ENCODE data around the gene CLIC6.
A peak's percentile ranks its signal among the peaks of the same experiment; 100 is the strongest.
"Not testable (repeated sequence)": the region's sequence is repeated elsewhere in the genome, so short reads cannot be mapped to it uniquely, and the experiment has no call there.

CLIC6 gene

DNA sequence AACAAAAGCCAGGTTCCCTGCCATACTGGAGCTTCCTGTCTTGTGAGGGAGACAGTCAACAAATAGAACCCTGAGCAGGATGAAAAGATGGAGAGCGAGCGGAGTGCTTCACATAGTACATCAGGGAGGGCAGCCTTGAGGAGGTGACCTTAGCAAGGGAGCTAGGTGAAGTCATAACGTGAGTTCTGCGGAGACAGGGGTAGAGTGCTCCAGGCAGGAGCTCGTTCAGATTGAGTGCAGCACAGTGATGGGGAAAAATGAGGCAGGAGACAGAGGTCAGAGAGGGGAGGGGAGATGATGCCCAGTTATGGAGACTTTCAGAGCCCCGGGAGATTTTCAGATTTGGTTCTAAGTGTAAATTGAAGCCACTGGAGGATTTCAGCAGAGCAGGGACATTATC, 15.3 kb upstream of the CLIC6 start:
- no peak for DNase-seq (ENCODE audit: low spot score)

DNA sequence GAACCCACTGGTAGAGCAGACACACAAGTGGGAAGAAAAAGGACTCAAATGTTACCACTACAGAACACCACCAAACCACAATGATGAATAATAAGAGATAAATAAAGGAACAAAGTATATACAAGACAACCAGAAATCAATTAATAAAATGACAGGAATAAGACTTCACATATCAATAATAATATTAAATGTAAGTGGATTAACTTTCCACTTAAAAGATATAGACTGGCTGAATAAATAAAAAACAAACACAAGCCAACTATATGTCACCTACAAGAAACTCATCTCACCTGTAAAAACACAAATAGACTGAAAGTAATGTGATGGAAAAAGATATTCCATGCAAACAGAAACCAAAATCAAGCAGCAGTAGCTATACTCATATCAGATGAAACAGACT, 6.9 kb upstream of the CLIC6 start:
- no peak for DNase-seq (ENCODE audit: low spot score)

DNA sequence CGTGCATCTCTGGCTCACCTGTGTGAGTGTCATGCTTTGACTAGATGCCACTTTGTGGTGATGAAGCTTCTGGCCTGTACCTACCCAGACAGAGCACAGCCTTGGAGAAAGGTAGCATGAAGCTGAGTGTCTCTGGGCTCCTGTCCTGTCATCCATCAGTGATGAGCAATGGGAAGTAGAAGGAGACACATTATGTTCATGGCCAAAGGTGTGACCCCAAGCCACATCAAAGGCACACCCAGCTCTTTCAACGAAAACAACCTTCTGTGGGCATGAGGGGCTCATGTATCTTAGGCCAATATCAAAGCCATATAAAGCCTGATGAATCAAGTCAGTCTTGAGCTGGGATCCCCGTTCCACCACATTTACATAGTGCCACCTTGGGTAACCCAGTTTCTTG, 1.0 kb upstream of the CLIC6 start:
- DNase-seq (ENCODE audit: low spot score), result no peak

DNA sequence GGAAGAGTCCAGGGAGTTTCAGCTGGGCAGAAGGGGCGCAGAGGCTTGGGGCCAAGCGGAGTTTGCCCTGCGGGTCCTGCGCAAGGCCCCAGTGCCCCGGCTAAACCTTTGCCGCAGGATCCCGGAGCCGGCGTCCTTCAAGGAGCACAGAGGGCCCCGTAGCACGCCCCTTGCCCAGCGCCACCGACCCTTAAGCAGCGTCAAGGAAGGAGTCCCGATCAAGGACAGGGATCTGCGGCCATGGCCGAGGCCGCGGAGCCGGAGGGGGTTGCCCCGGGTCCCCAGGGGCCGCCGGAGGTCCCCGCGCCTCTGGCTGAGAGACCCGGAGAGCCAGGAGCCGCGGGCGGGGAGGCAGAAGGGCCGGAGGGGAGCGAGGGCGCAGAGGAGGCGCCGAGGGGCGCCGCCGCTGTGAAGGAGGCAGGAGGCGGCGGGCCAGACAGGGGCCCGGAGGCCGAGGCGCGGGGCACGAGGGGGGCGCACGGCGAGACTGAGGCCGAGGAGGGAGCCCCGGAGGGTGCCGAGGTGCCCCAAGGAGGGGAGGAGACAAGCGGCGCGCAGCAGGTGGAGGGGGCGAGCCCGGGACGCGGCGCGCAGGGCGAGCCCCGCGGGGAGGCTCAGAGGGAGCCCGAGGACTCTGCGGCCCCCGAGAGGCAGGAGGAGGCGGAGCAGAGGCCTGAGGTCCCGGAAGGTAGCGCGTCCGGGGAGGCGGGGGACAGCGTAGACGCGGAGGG, 520 bp downstream of the CLIC6 start:
- no peak for DNase-seq (ENCODE audit: low spot score)

DNA sequence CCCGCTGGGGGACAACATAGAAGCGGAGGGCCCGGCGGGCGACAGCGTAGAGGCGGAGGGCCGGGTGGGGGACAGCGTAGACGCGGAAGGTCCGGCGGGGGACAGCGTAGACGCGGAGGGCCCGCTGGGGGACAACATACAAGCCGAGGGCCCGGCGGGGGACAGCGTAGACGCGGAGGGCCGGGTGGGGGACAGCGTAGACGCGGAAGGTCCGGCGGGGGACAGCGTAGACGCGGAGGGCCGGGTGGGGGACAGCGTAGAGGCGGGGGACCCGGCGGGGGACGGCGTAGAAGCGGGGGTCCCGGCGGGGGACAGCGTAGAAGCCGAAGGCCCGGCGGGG, 1.1 kb downstream of the CLIC6 start:
- DNase-seq (ENCODE audit: low spot score), result not testable (repeated sequence)

DNA sequence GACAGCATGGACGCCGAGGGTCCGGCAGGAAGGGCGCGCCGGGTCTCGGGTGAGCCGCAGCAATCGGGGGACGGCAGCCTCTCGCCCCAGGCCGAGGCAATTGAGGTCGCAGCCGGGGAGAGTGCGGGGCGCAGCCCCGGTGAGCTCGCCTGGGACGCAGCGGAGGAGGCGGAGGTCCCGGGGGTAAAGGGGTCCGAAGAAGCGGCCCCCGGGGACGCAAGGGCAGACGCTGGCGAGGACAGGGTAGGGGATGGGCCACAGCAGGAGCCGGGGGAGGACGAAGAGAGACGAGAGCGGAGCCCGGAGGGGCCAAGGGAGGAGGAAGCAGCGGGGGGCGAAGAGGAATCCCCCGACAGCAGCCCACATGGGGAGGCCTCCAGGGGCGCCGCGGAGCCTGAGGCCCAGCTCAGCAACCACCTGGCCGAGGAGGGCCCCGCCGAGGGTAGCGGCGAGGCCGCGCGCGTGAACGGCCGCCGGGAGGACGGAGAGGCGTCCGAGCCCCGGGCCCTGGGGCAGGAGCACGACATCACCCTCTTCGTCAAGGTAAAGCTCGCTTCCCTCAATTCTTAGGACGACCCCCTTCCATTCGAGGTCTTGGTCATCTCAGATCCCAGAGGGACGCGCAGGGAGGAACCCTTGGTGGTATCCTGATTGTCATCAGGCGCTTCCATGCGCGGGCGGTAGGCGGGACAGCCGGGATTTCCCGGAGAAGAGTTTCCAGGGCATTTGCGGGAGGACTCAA, 1.6 kb downstream of the CLIC6 start:
- no peak for DNase-seq (ENCODE audit: low spot score)

DNA sequence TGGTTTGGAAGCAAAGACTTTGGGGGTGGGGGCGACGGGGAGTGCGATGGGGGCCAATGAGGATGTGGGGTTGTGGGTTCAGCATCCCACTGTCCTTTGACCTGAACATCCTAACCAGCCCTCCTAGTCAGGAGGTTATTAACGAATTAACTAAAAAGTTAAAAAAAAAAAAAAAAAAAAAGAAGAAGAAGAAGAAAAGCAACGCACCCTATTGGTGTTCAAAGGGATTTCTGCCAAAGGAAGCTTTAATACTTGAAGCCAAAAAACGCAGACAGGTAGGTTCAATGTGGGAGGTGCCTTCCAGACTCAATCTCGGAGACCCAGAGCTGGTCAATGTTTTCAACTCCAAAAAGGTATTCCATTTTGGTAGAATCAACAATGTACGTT, 2.2 kb downstream of the CLIC6 start:
- DNase-seq (ENCODE audit: low spot score), result no peak

DNA sequence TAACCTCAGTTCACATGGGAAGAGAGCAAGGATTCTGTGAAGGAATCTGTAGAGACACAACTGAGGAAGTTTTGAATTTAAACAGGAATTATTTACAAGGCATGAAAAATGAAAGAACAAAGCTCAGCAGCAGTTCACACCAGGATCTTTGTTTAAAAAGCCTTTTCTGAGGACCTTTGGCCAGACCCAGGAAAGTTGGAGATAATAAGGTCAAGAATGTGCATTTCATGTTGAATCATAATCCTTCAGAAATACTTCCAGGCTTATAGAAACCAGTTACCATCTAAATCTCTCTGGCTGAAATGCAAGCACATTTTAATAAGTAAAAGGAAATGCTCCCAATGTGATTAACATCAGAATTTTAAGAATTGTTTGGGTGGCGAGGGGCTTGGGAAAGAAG, 2.7 kb downstream of the CLIC6 start:
- no peak for DNase-seq (ENCODE audit: low spot score)

DNA sequence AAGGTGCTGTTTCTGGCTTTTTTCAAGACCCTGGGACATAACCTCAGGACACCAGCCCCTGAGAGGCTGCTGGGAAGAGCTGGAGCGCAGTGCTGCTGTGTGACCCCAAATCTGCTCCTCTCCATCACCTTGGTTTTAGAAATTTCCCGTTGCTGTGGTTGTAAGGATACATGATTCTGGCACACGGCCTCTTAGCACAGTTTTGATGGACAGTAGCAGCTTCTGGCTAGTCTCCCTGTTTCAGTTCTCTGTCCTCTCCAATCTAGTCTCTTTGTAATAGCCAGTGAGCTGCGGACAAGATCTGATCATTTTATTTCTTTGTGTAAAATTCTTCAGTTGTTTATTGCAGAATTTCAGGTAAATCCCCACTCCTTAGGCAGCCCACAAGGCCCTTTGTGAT, 3.1 kb downstream of the CLIC6 start:
- DNase-seq (ENCODE audit: low spot score), result no peak

DNA sequence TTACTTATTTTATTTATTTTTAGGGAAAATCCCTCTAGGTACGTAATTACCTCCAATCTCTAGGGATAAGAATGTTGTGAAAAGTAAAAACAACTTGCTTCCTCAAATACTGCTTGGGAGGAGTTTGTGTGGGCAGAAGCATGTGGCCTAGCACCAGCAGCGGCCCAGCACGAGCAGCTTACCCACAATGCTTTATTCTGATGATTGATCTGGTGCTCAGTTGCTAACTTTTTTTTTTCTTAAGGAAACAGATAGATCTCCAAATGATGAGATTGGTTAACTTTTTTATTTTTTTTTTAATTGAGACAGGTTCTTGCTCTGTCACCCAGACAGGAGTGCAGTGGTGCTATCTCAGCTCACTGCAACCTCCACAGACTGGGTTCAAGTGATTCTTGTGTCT, 4.2 kb downstream of the CLIC6 start:
- no peak for DNase-seq (ENCODE audit: low spot score)

DNA sequence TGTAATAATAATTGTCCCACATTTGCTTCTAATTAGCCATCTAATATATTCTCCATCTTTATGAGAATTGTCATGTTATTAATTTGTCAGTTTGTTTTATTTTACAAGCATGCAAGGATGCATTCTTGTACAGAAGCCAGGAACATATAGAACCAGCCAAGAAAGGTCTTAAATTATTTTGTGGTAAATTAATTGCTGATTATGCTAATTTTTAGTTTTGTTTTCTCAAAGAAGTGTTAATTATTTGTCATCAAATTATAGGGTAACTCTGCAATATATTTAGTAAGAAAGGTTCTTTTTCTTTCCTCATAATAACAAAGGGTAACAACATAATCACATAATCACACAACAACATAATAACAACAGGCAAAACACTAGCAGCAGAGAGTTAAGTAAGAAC, 5.7 kb downstream of the CLIC6 start:
- DNase-seq (ENCODE audit: low spot score), result no peak

DNA sequence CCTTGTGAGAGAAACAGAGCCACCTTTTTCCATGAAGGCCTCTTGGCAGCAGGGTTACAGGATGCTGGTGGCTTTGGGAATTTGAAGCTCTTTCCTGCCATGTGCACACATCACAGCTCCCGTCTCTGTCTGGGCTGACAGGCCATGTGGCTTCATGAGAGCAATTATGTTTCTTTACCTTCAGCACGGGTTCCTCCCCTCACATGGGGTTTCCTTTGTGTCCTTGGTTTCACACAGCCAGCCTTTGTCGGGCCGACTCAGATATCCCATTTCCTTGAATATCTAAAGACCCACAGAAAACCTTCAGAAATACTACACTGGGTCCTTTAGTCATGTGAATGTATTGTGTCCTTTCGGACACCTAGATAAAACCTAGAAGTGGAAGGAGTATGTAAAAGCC, 7.1 kb downstream of the CLIC6 start:
- no peak for DNase-seq (ENCODE audit: low spot score)

DNA sequence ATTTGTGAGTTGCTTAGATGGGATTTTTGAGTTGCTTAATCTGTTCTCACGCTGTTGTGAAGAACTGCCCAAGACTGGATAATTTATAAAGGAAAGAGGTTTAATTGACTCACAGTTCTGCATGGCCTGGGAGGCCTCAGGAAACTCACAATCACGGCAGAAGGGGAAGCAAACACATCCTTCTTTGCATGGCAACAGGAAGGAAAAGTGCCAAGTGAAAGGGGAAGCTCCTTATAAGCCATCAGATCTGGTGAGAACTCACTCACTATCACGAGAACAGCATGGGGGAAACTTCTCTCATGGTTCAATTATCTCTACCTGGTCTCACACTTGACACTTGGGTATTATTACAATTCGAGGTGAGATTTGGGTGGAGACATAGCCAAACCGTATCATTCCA, 10.3 kb downstream of the CLIC6 start:
- no peak for DNase-seq (ENCODE audit: low spot score)

DNA sequence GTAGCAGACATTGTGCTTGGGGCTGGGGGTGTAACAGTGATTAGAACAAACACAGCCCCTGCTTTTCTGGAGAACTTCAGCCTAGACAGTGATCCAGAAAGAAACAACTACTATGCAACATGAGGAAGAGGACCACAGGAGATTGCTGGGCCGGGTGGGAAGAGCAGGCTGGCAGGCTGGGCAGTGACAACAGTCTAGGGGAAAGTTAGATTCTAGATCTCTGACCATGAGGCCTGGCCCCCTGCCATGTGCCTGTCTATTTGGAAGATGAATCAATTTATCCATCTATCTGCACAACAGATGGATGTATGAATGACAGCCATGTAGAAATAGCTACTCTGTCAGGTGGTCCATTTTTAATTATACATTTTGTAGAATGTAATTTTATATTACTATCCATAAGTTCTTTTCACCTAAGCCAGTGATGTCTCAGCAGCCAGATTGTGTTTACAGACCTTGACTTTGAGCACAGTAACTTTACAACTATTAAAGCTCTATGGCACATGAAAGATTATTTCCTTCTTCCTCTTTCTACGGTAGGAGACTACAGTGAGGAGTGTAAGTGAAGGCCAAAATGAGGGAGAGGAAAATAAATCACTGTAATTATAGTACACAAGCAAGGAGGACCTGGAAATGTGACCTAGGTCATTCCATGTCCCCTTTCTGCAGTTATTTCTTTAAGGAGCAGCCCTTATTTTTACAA, 15.5 kb downstream of the CLIC6 start:
- DNase-seq (ENCODE audit: low spot score), result no peak

DNA sequence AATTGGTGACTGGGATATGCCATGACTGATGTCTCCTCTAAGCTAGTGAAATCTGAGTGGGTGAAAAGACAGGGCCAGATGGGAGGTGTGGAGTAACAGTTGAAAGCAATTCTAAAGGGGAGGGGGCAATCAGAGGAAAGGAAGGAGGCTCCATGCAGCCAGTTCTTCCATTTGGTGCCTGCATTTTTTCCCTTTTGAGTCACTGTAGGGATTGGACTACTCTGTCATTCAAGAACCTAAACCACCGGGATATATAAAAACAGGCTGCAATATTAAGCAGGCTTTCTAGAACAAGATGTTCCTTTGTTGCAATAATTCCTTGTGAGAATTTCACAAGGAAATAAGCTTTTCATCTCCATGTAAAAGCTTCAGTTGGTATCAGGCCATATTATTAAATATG, 18.3 kb downstream of the CLIC6 start:
- DNase-seq (ENCODE audit: low spot score), result no peak

DNA sequence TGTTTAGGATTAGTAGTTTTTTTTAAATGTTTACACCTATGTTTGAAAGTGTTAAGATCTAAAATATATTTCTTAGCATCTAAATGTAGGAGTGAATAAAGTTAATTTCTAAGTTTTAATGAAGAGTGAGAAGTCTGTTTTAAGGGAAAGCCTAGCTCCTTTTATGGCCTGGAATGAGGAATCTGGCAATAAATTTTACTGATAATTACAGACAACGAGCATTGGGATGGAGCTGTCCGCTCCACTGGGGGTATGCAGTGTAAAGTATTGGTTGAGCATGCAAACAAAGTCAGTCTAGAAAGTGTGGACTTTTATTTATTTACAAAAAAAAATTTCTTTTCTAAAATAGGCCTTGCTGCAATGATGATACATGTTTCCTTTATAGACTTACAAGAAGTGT, 19.0 kb downstream of the CLIC6 start:
- no peak for DNase-seq (ENCODE audit: low spot score)

DNA sequence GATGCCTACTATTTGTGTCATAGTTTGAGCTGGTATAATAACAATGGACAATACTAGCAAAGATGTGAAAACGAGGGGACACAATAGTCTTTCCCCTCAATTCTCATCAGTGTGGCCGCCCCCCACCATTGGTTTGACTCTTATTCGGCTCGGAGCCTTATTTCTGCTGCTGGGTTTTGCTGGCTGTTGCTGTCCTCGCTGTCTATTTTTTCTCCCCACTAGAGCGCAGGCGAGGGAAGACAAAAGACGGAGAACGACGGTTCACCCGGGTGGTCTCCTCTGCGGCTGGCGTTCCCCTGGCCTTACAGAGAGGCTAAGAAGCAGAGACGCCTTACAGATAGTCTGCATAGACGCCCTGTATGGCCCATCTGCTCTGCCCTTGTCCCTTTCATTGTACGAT, 19.4 kb downstream of the CLIC6 start:
- DNase-seq (ENCODE audit: low spot score), result no peak

DNA sequence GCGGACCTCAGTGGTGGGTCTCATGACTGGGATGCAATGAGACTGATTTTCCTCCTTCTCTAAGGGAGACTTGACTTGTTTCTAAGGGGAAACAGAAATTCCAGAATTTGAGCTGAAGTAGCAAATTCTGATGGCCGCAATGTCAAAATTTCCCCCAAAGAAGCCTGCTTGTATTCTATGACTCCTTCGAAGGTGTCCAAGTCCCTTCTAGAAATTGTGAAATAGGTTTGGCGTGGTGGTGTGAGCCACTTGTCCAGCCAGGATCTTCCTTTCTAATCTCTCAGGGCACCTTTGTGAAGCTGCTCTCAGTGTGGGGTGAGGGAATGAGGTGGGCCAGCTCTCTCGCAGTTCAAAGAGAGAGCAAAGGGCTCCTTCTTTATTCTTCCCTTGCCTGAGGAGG, 19.9 kb downstream of the CLIC6 start:
- DNase-seq (ENCODE audit: low spot score), result no peak

DNA sequence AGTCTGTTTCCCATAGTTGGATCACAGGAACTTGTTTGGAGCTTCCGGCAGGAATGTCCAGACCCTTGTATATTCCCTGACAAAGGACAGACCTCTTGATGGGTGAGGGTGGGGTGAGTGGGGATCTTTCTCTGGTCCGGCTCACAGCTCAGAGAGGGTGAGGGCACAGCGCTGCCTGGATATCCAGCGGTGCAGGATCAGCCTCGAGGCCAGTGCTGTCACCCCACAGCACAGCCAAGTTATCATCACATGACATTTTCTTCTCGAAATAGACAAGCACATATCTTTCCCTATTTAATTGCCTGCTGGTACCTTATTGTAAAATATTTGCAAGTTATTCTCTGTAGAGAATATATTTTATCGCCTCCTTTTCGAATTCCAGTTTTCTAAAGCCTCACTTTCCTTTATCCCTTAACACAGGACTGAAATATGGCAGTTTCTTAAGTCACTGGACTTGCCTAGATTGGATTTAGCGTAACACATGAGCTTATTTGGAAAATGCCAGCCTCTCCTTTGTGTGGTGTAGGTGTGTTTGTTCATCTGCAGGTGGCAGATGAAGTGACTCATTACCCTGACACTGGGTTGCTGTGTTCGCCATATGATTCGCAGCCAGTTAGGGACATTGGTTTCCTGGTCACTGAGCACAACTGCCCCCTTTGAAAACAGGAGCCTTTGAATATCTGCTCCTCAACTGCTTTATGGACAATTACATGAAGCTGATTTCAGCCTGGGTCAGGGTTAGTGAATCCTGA, 21.4 kb downstream of the CLIC6 start:
- peak; percentile 42 for DNase-seq (ENCODE audit: low spot score)

DNA sequence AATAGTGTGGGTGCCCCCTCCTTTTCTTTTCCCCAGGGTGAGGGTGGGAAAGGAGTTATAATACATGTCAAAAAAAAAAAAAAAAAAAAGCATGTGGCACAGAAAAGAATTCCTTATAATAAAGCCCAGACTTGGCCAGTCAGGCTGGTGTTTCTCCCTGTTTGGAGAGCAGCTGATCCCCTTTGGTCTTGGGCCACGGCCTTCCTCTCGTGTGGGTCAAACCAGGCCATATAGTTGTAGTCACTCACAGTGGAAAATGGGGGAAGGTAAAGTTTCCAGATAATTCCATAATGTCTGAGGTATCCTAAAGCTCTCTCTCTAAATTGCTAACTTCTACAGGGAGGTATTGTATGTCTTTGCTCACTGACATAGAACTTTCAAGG, 22.0 kb downstream of the CLIC6 start:
- no peak for DNase-seq (ENCODE audit: low spot score)

DNA sequence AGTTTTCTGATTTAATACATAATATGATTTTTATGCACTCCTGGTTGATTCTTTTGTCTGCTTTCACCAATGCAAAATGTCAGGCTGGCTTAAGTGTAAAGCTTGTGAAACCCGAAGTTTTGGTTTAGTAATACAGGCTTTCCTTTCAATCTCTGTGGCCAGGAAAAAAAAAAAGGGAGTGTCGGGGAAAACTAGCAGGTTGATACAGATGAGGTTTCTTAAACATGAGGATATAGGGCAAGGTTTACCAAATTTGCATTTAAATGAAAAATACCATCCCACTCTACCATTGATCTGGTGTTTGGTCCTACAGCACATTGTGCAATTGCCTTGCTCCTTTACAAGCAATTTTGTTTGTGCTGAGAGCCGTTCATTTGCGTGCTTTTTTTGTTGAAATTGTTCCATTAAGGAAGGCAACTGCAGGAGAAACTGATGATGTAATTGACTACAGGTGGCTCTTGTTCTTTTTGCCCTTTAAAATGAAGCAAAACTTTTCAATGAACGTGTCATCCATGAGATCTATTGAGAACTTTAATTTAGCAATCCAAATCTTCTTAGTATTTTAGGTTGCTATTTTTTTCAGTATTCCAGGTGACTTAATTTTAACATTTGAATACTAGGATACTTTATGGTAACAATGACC, 22.7 kb downstream of the CLIC6 start:
- DNase-seq (ENCODE audit: low spot score), result no peak

DNA sequence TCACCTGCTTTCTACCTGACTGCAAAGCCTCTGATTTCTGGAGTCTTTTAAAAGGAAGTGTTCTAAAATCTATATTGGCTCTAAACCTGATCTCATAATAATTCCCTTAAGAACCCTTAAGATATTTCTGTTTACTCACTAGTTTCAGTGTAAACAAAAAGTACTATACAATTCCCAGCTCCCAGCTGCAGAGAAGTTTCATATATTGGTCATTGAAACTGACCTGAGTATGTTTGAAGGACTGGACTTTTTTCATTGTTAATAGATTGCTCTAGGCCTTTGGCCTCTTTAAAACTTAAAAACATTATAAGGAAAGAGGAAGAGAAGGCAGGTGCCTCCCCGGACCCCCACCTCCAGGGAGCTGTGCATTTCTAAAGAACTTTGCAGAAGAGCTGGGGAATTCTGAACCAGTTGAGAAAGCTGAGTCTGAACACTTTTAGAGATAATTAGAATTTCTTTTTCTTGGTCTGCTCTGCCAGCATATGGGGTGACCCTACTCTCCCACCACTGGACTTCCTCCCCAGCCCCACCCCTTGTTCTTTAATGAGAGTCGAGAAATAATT, 23.7 kb downstream of the CLIC6 start:
- no peak for DNase-seq (ENCODE audit: low spot score)

Measured in LoVo (cell line).